ENCODE measurements around the gene PRKCA. TPM values are rescaled to one million over a fixed set of nuclear protein-coding genes. Genes with fewer than 3 reads are reported as not detected.

Gene PRKCA
- total RNA-seq, 1 experiment from 2014 or later = 20.7 TPM

- no peaks in the 10 kb centered on the region for H3K4me1 Mint-ChIP-seq (ENCODE audit: insufficient read depth, unreplicated experiment)
- no peak for TF ChIP-seq CTCF (IDR thresholded peaks at IDR 0.05; ENCODE audit: unreplicated experiment)
- no peak overlapping the region for H3K4me3 Mint-ChIP-seq (ENCODE audit: unreplicated experiment)
- intact Hi-C loops (cut with micrococcal nuclease) = no loop called here
- BruUV-seq (replicated peaks) = no TSS peak
- no peaks in the 10 kb centered on the region for H3K9me3 Mint-ChIP-seq (ENCODE audit: unreplicated experiment)
- POLR2A ChIA-PET = no interaction called here
- CTCF ChIA-PET = no interaction called here
- H3K36me3 Mint-ChIP-seq (ENCODE audit: insufficient read depth, unreplicated experiment) = no peaks in the 10 kb centered on the region
- peaks cover 36% of the 10 kb centered on the region for H3K27me3 Mint-ChIP-seq (ENCODE audit: insufficient read depth, unreplicated experiment)
- DNase-seq (ENCODE audit: unreplicated experiment) = no peak
- no peak overlapping the region for H3K27ac Mint-ChIP-seq (ENCODE audit: low read depth, unreplicated experiment)
Measured at GRCh38 chr17:66841744-66842143, 539.3 kb downstream of the PRKCA start.

GRCh38 chr17:66842505-66842904 is 540.1 kb downstream of the PRKCA start:
- CTCF ChIA-PET = no interaction called here
- Mint-ChIP-seq H3K9me3 (ENCODE audit: unreplicated experiment) (no peaks in the 10 kb centered on the region), H3K4me3 (ENCODE audit: unreplicated experiment) (no peak overlapping the region), H3K4me1 (ENCODE audit: insufficient read depth, unreplicated experiment) (no peaks in the 10 kb centered on the region), H3K36me3 (ENCODE audit: insufficient read depth, unreplicated experiment) (no peaks in the 10 kb centered on the region), H3K27me3 (ENCODE audit: insufficient read depth, unreplicated experiment) (peaks cover 36% of the 10 kb centered on the region), H3K27ac (ENCODE audit: low read depth, unreplicated experiment) (no peak overlapping the region)
- POLR2A ChIA-PET = no interaction called here
- no TSS peak for BruUV-seq (replicated peaks)
- no peak for TF ChIP-seq CTCF (IDR thresholded peaks at IDR 0.05; ENCODE audit: unreplicated experiment)
- DNase-seq (ENCODE audit: unreplicated experiment) = no peak
- intact Hi-C loops (cut with micrococcal nuclease) = no loop called here

GRCh38 chr17:66842959-66843358 is 540.5 kb downstream of the PRKCA start:
- Mint-ChIP-seq H3K4me1 (ENCODE audit: insufficient read depth, unreplicated experiment) (no peaks in the 10 kb centered on the region), H3K36me3 (ENCODE audit: insufficient read depth, unreplicated experiment) (no peaks in the 10 kb centered on the region), H3K27me3 (ENCODE audit: insufficient read depth, unreplicated experiment) (peaks cover 36% of the 10 kb centered on the region), H3K27ac (ENCODE audit: low read depth, unreplicated experiment) (no peak overlapping the region), H3K4me3 (ENCODE audit: unreplicated experiment) (no peak overlapping the region), H3K9me3 (ENCODE audit: unreplicated experiment) (no peaks in the 10 kb centered on the region)
- ChIA-PET CTCF (no interaction called here), POLR2A (no interaction called here)
- BruUV-seq (replicated peaks) = no TSS peak
- TF ChIP-seq CTCF (IDR thresholded peaks at IDR 0.05; ENCODE audit: unreplicated experiment) = no peak
- intact Hi-C loops (cut with micrococcal nuclease) = no loop called here
- DNase-seq (ENCODE audit: unreplicated experiment) = no peak

- Mint-ChIP-seq H3K9me3 (ENCODE audit: unreplicated experiment) (no peaks in the 10 kb centered on the region), H3K4me3 (ENCODE audit: unreplicated experiment) (no peak overlapping the region), H3K4me1 (ENCODE audit: insufficient read depth, unreplicated experiment) (no peaks in the 10 kb centered on the region), H3K27ac (ENCODE audit: low read depth, unreplicated experiment) (no peak overlapping the region), H3K36me3 (ENCODE audit: insufficient read depth, unreplicated experiment) (no peaks in the 10 kb centered on the region), H3K27me3 (ENCODE audit: insufficient read depth, unreplicated experiment) (peaks cover 36% of the 10 kb centered on the region)
- DNase-seq (ENCODE audit: unreplicated experiment) = no peak
- no peak for TF ChIP-seq CTCF (IDR thresholded peaks at IDR 0.05; ENCODE audit: unreplicated experiment)
- ChIA-PET CTCF (interaction anchor here (0.7 to 1.7 kb wide), 2 partner anchors 56 to 115 kb away, joined by 5 to 6 read pairs; no protein-coding TSS in a partner anchor), POLR2A (interaction anchor here (1.3 kb wide), 1 partner anchor 11 kb away, joined by 3 read pairs; no protein-coding TSS in a partner anchor)
- BruUV-seq (replicated peaks) = no TSS peak
- intact Hi-C loops (cut with micrococcal nuclease) = no loop called here
Measured at GRCh38 chr17:66843627-66844026, 541.2 kb downstream of the PRKCA start.

Measured in MCF 10A (cell line).